Ovary (tissue), 3 donors: ENCODE data around the gene GPHN.

Experiments used
- CTCF ChIP-seq, 3 donors: fragments of 450-650 bp in 2 of 3; fragments of 200-600 bp in 1 of 3; IDR thresholded peaks; one replicate each; pipeline versions ENCODE4 v1.5.1 to v1.8.0; 2016 to 2022; ENCODE audit warnings: antibody characterized with exemption in 3 of 3, mild to moderate bottlenecking in 1 of 3
- EP300 ChIP-seq: sonication (generic); formaldehyde crosslinking; IDR thresholded peaks from one replicate; pipeline ENCODE4 v1.6.1; 2017; ENCODE audit warnings: antibody characterized with exemption
- POLR2A ChIP-seq: fragments of 450-650 bp; IDR thresholded peaks from one replicate; pipeline ENCODE4 v1.6.1; 2017; ENCODE audit warnings: antibody characterized with exemption, mild to moderate bottlenecking, moderate library complexity
- donor health status: DM: no; HTN: no; CAD: no.

- TF ChIP-seq CTCF (IDR thresholded peaks at IDR 0.05) (no peak), POLR2A (no peak), EP300 (no peak)
Measured at GRCh38 chr14:66485029-66485428, 22.9 kb upstream of the GPHN start.
